DMS153 (cell line): ENCODE data around the gene TAS2R41.

Experiments used
- DNase-seq: peaks from one replicate; lab custom pipeline; 2025; lab: John Stamatoyannopoulos, UW

TAS2R41 gene

GRCh38 chr7:143493751-143494150, 16.1 kb downstream of the TAS2R41 start:
- no peak for DNase-seq

DNA sequence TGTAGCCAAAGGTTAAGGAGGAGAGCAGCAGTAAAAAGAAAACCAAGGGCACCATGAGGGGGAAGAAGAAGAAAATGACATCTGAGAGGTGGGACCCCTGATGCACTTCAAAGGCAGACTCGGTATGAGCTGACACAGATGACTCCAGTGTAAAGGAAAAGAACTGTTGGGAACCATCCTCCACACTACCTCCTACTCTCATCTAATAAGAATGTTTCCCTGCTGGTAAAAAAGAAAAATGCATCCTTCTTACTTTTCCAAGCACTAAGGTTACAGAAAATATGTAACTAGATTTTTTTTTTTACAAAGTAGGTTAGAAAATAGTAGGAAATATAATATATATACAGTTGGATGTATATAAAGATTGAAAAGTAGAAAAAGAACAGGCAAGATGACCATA, 16.9 kb downstream of the TAS2R41 start:
- DNase-seq: no peak

DNA sequence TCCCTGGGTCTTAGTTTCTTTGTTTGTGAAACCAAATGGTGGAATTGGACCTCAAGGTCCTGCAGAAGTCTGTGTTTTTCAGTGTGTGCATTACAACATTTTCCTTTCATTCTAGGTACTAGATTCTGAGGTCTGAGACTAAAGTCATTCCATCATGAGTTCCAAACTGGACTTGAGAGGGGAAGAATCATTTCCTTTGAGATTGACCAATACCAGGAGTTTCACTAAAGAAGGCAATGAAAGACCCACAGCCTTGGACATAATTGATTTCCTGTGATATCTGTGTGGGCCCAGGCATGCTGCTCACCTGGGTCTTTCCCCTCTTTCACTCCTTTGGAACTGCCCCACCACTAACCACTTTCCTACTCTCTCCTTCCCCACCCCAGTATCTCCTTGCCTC, 18.2 kb downstream of the TAS2R41 start:
- DNase-seq: no peak

DNA sequence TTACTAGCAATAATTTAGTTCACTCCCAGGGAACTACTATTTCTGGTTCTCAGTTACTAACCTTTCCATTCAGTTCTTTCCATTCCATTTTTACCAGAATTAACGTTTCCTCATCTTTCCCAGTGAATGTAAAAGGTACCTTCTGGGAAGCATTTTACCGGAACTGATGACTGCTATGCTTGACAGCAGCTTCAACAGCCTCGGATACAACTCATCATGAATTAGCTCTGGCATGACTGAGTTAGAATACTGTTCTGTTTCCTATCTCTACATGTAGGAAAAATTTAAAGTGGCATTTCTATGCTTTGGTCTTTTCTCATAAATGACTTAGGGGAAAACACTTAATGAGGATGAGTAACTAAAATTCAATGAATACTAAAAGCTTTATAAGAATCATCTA, 18.6 kb downstream of the TAS2R41 start:
- DNase-seq: no peak

DNA sequence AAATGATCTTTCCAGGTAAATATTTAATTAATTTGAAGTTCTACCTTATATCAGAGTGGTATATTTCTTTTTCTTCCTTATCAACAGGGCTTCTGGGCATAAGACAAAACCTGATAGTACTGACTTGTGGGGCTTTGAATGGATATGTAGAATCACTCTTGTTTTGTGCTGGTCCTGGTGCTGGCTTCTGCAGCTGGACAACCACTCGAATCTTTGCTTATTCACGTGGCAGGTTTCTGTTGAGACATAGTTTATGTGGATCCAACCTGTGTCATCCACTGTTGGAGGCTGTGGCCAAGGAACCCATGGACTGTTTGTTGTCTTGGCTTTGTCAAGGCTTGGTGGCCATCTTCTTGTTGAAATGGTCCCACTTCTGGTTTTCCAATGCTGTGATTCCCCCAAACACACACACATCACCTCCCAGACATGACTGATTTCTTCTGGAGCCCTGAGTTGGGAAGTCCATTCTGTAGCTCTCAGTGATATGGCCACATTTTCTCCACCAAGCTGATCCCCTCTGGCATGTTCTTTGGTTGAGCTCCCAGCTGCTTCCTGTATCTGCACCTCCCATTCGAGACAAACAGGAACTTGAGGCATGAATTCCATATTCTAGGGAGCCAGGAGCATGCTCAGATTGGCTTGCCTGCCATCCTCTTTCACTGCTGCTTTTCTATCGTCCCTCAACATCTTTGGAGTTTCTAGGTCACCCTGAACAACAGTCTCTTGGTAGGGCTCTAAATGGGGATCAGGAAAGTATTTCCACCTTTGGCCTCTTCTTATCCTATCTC, 19.5 kb downstream of the TAS2R41 start:
- no peak for DNase-seq

DNA sequence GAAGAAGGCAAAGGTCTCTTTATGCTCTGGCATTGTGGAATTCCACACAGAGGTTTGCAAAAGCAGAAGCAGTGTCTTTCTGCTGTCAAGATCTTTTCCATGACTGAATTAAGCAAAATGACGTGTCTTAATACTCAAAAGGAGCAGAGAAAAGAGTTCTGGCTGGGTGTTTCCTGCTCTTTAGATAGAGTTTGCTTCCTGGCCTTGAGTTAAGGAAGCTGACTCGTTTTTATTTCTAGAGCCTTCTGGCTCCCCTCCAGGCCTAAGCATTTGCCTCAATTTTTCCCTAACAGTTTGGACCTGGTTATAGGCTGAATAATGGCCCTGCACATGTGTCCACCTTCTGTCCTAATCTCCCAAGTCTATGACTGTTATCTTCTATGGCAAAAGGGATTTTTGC, 21.6 kb downstream of the TAS2R41 start:
- no peak for DNase-seq

DNA sequence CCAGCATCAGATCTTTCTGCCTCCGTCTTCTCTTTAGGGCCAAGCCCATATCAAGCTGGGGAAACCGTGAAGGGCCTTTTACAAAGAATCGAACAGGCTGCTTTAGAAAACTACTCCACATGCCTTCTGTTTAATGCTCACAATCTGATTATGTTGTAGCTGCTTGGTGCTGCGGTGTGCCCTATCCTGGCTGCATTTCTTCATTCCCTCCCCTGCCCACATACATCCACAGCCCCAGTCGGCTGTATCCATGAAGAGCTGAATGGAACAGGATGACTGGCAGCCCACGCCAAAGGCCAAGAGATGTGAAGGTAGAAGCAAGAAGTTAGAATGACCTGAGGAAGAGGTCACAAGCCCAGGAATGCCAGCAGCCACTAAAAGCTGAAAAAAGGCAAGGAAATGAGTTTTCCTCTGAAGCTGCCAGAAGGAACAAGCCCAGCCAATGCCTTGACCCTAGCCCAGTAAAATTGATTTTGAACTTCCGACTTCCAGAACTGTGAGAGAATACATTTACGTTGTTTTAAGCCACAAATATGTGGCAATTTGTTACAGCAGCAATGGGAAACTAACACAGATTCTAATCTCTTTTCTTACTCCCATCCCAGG, 22.2 kb downstream of the TAS2R41 start:
- no peak for DNase-seq

DNA sequence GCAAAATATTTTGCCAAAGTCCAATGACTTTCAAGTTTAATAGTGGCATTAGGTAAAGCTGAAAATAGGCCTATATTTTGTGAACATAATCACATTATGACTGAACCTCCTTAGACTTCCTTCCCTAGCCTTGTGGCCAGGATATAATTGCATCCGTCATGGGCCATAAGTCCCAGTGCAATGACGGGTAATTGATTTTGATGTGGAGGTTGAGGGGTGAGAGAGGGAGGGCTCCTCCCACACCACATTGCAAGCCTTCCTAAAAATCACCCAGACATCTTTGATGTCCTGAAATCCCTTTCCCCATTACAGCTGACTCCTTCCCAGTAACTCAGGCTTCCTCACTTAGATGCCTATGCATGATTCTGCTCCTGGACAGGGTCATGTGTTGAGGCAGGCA, 25.6 kb downstream of the TAS2R41 start:
- no peak for DNase-seq

GRCh38 chr7:143504215-143504936, 26.7 kb downstream of the TAS2R41 start:
- no peak for DNase-seq

GRCh38 chr7:143504937-143505297, 27.2 kb downstream of the TAS2R41 start:
- DNase-seq: no peak

GRCh38 chr7:143505838-143506237, 28.2 kb downstream of the TAS2R41 start:
- DNase-seq: no peak

DNA sequence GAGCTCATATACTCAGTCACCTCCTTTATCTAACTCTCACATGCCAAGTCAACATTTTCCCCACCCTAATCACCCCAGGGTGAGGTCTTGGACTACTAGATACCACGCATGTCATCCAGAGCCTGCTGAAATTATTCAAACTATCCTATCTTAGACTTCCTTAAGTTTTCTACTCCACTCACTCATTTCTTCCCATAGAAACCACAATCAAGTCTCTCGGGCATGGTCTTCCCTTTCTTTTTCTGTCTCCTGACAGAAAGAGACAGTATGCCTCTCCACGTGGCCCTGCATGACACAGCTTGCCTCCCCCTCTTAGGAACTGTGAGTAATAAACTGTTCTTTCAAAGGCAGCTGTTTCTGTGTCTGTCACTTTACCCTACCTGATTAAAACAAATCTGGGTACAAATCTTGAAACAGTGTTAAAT, 29.4 kb downstream of the TAS2R41 start:
- no peak for DNase-seq

DNA sequence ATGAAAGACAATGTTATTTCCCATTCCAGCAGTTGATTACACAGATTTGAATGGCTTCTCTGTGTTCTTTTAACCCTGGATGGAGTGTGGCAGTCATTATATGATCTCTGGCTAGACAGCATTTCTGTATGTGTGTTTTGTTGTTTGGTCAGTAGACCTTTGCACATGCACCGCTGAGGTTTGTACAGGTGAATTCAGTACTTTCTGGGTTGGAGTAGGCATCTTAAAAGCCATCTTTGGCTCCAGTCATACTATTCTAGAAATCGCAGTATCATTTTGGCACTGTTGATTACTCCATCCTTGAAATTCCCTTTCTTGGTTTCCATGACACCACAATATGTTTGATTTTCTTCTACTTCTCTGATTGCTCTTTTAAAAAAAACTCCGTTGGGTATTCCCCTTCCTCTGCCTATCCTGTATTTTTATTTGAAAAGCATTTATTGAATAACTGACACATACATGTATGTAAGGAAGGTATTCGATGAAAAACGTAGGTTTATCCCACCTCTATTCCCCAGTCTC, 29.9 kb downstream of the TAS2R41 start:
- DNase-seq: no peak

GRCh38 chr7:143510854-143511592, 33.4 kb downstream of the TAS2R41 start:
- no peak for DNase-seq

DNA sequence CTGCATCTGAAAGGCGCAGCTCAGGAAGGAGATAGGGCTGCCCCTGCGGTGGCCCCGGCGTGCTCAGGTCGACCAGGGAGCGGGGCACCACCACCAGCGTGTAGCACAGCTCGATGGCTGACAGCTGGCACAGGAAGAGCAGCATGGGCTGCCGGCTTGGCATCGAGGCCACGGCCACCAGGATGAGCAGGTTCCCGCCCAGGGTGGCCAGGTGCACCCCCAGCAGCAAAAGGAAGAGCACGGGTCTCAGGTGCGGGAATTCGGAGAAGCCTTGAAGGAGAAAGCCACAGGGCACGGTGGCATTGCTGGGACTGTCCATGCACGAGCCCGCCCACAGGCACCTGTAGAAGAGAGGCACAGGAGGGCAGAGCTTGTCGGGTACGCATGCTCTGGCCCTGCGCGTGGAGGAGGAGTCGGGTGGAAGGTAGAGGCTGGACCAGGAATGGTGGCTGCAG, 33.9 kb downstream of the TAS2R41 start:
- DNase-seq: no peak

GRCh38 chr7:143512488-143513340, 35.0 kb downstream of the TAS2R41 start:
- no peak for DNase-seq

GRCh38 chr7:143514487-143514886, 36.8 kb downstream of the TAS2R41 start:
- DNase-seq: no peak

GRCh38 chr7:143514995-143515735, 37.5 kb downstream of the TAS2R41 start:
- no peak for DNase-seq

DNA sequence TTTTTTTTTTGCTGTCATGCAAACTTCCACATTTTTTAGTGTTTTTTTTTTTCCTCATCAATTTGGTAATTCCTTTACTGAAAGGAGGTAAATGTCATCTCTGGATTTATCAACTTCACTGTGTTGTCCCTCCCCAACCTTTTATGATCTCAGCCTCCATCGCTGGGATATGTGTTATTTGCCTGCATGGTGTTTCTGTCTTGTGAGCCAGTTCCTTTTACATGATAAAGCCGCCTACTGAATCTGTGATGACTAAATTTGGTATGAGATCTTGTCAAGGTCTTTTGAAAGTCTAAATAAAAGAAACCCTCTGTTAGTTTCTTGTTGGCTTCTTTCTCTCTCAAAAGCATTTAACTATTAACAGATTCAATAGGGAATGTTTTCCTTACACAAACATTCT, 39.3 kb downstream of the TAS2R41 start:
- no peak for DNase-seq

DNA sequence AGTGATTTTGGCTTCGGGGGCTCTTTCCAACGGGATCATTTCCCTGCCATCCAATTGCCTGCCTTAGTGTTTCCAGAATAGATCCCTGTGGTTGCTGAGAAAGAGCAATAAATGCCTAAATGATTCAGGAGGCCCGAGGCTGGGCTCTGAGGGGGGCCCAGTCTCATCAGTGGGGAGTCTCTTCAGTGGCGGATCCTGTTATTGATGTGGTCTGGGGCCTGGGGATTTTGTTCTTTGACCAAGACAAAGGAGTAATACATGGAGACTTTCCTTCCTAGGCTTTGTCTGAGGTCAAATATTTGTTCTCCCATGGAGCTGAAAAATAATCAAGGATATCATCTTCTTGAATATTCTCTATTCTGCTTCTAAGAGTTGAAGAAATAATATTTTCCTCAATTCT, 40.8 kb downstream of the TAS2R41 start:
- DNase-seq: no peak

DNA sequence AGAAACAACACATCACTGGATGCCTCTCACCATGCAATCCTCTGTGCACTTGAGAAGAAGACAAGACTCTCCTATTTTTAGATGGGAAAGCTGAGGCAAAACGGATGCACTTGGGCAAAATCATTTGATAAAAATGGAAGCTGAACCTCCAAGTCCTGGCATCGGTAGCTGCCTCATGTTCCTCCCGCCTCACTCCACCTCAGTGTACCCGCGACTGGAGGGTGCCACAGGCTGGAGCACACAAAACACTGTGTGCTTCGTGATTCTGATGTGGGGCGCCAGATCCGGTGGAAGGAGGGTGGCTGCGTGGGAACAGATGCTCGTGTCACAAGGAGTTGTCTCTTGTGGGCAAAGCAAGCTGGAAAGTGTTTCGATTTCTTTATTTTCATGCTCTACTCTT, 41.3 kb downstream of the TAS2R41 start:
- DNase-seq: no peak
